ENCODE results near the gene ZNF860.

GRCh38 chr3:31967592-31967991, 14.0 kb upstream of the ZNF860 start:
- TF ChIP-seq CTCF (IDR thresholded peaks at IDR 0.05) (no peak), POLR2AphosphoS5 (IDR thresholded peaks at IDR 0.05) (no peak), POLR2A (IDR thresholded peaks at IDR 0.05) (no peak), EP300 (IDR thresholded peaks at IDR 0.05) (no peak)
